Panc1 (cell line): ENCODE data around the gene DEPDC4. TPM values are rescaled to one million over a fixed set of nuclear protein-coding genes. Genes with fewer than 3 reads are reported as not detected.

Experiments
- ATAC-seq: fragments of 200-7000 bp; cut with Tn5 transposase; 2 replicates; pipeline ENCODE4 v1.9.1; 2020; ENCODE audit warnings: mild to moderate bottlenecking, moderate library complexity
- BruUV-seq: library from RNA; stranded (reverse); fragments of 400-500 nt; replicated peaks from 2 replicates; lab custom pipeline; 2021; lab: Mats Ljungman, UMichigan
- CTCF ChIA-PET: fragments of 300-600 bp; sonication (Branson Sonifier 250); formaldehyde crosslinking; loops from one replicate; lab custom pipeline; 2022; ENCODE audit warnings: antibody characterized with exemption; lab: Charles Lee
- POLR2A ChIA-PET: fragments of 300-600 bp; sonication (Branson Sonifier 250); formaldehyde crosslinking; loops from one replicate; lab custom pipeline; 2022; ENCODE audit warnings: antibody characterized with exemption; lab: Charles Lee
- DNase-seq: peaks from one replicate; pipeline ENCODE4 v3.0.0-alpha.2; 2010; ENCODE audit warnings: low read depth, low spot score
- H3K27ac ChIP-seq: 2 replicates; pipeline ENCODE4 v1.5.1; 2011; ENCODE audit warnings: mild to moderate bottlenecking, low read length, inconsistent platforms
- H3K27me3 ChIP-seq: fragments of 200-500 bp; sonication (Bioruptor generic); 2 replicates; pipeline ENCODE4 v1.6.0; 2014; ENCODE audit warnings: low read length, inconsistent platforms; ENCODE audit not compliant: control insufficient read depth, insufficient read depth
- H3K36me3 ChIP-seq: fragments of 200-500 bp; sonication (Bioruptor generic); 2 replicates; pipeline ENCODE4 v1.5.1; 2014; ENCODE audit warnings: inconsistent platforms, mild to moderate bottlenecking, low read length, moderate library complexity; ENCODE audit not compliant: control insufficient read depth, insufficient read depth
- H3K4me1 ChIP-seq: 2 replicates; pipeline ENCODE4 v1.5.1; 2011; ENCODE audit warnings: inconsistent platforms, mild to moderate bottlenecking, low read length, moderate library complexity; ENCODE audit not compliant: control insufficient read depth, insufficient read depth
- H3K4me3 ChIP-seq, 2 experiments: 2 replicates each; pipeline ENCODE4 v1.5.1; 2011 to 2012; ENCODE audit warnings: low read depth in 2 of 2, low read length in 2 of 2, mild to moderate bottlenecking in 2 of 2, inconsistent platforms in 1 of 2, moderate library complexity in 1 of 2
- H3K9me3 ChIP-seq: fragments of 200-500 bp; sonication (Bioruptor generic); 2 replicates; pipeline ENCODE4 v1.5.1; 2014; ENCODE audit warnings: low read depth, mild to moderate bottlenecking, inconsistent platforms, low read length, moderate library complexity; ENCODE audit not compliant: control insufficient read depth, insufficient read depth
- CTCF ChIP-seq: fragments of 450-650 bp; IDR thresholded peaks from 2 replicates; pipeline ENCODE4 v1.5.1; 2017; ENCODE audit warnings: mild to moderate bottlenecking
- POLR2AphosphoS5 ChIP-seq: IDR thresholded peaks from 2 replicates; pipeline ENCODE4 v1.6.1; 2012; ENCODE audit warnings: mild to moderate bottlenecking, low read depth, low read length, moderate library complexity
- REST ChIP-seq, 2 experiments: IDR thresholded peaks; 2 replicates each; pipeline ENCODE4 v1.6.1; 2011 to 2012; ENCODE audit warnings: low read depth in 2 of 2, control low read depth in 1 of 2, low read length in 1 of 2, mild to moderate bottlenecking in 1 of 2, moderate library complexity in 1 of 2; ENCODE audit not compliant: insufficient read depth in 1 of 2
- SIN3A ChIP-seq: IDR thresholded peaks from 2 replicates; pipeline ENCODE4 v1.6.1; 2012; ENCODE audit warnings: low read depth, mild to moderate bottlenecking, low read length, moderate library complexity, borderline replicate concordance; ENCODE audit not compliant: insufficient read depth
- TCF7L2 ChIP-seq: IDR thresholded peaks from 2 replicates; pipeline ENCODE4 v1.6.1; 2011; ENCODE audit warnings: mild to moderate bottlenecking, low read depth, low read length, inconsistent platforms
- in situ Hi-C: cut with HindIII; loops from 2 replicates; pipeline ENCODE4 v1.10.0; 2016; ENCODE audit warnings: low sequenced_read_pairs, low pct_unique_long_range_greater_than_20kb
- intact Hi-C: fragments of 100-400 bp; cut with micrococcal nuclease; formaldehyde crosslinking; loops from one replicate; pipeline ENCODE4 v1.10.0; 2022; ENCODE audit not compliant: unreplicated experiment
- total RNA-seq: library from RNA; stranded (reverse); gene quantifications from one replicate; pipeline ENCODE4 v1.2.1, GENCODE V29; 2021; ENCODE audit not compliant: unreplicated experiment

DEPDC4 gene
- total RNA-seq, 1 experiment from 2014 or later = 2.6 TPM

GRCh38 chr12:100279607-100280244, 12.8 kb upstream of the DEPDC4 start:
- Histone ChIP-seq H3K36me3 (no peaks in the 10 kb centered on the region), H3K27ac (no peak overlapping the region), H3K4me3 (no peak overlapping the region), H3K4me1 (peaks cover 6% of the 10 kb centered on the region; the same call in 1 of the 2 replicates), H3K9me3 (no peaks in the 10 kb centered on the region), H3K27me3 (no peaks in the 10 kb centered on the region)
- CTCF ChIA-PET = interaction anchor here (0.6 kb wide), 1 partner anchor 1121 kb away, joined by 13 read pairs; no protein-coding TSS in a partner anchor
- ATAC-seq (no peak), DNase-seq (no peak)
- intact Hi-C loops (no loop called here), in situ Hi-C loops (no loop called here)
- BruUV-seq = no TSS peak
- TF ChIP-seq TCF7L2 = no peak
- TF ChIP-seq CTCF = no peak
- no peak for TF ChIP-seq POLR2AphosphoS5
- no peak for TF ChIP-seq REST (IDR thresholded peaks at IDR 0.05; ENCODE audit: insufficient read depth in 1 of 2, low read depth in 2 of 2, low read length in 1 of 2)
- TF ChIP-seq SIN3A = no peak
- POLR2A ChIA-PET = no interaction called here

GRCh38 chr12:100279159-100279558, 12.3 kb upstream of the DEPDC4 start:
- DNase-seq (no peak), ATAC-seq (no peak)
- Histone ChIP-seq H3K4me3 (no peak overlapping the region), H3K27ac (no peak overlapping the region), H3K36me3 (no peaks in the 10 kb centered on the region), H3K4me1 (peaks cover 6% of the 10 kb centered on the region; the same call in 1 of the 2 replicates), H3K9me3 (no peaks in the 10 kb centered on the region), H3K27me3 (no peaks in the 10 kb centered on the region)
- no TSS peak for BruUV-seq
- POLR2A ChIA-PET = no interaction called here
- in situ Hi-C loops (no loop called here), intact Hi-C loops (no loop called here)
- CTCF ChIA-PET = interaction anchor here (0.6 kb wide), 1 partner anchor 1122 kb away, joined by 13 read pairs; no protein-coding TSS in a partner anchor
- TF ChIP-seq CTCF (no peak), SIN3A (no peak), TCF7L2 (no peak), POLR2AphosphoS5 (no peak), REST (IDR thresholded peaks at IDR 0.05; ENCODE audit: insufficient read depth in 1 of 2, low read depth in 2 of 2, low read length in 1 of 2) (no peak)
